Lower lobe of right lung (tissue), 2 donors: Measurements from ENCODE around the gene ZNF593OS. TPM values are rescaled to one million over a fixed set of nuclear protein-coding genes. Genes with fewer than 3 reads are reported as not detected.

Experiments
- ATAC-seq, 2 donors: fragments of 200-7000 bp; cut with Tn5 transposase; one replicate each; pipeline ENCODE4 v1.9.1; 2020 to 2022; ENCODE audit warnings: mild to moderate bottlenecking in 2 of 2, moderate library complexity in 2 of 2
- DNase-seq: peaks from one replicate; pipeline ENCODE4 v3.0.0-alpha.2; 2020
- H3K27ac ChIP-seq: fragments of 200-600 bp; one replicate; pipeline ENCODE4 v1.8.0; 2022
- H3K27me3 ChIP-seq: fragments of 200-600 bp; one replicate; pipeline ENCODE4 v1.8.0; 2022; ENCODE audit warnings: low read depth
- H3K36me3 ChIP-seq: fragments of 200-600 bp; one replicate; pipeline ENCODE4 v1.8.0; 2022; ENCODE audit warnings: mild to moderate bottlenecking
- H3K4me1 ChIP-seq: fragments of 200-600 bp; one replicate; pipeline ENCODE4 v1.8.0; 2022
- H3K4me3 ChIP-seq: fragments of 200-600 bp; one replicate; pipeline ENCODE4 v1.8.0; 2022; ENCODE audit warnings: mild to moderate bottlenecking
- H3K9me3 ChIP-seq: fragments of 200-600 bp; one replicate; pipeline ENCODE4 v1.8.0; 2022
- CTCF ChIP-seq: fragments of 200-600 bp; IDR thresholded peaks from one replicate; pipeline ENCODE4 v1.8.0; 2022; ENCODE audit warnings: antibody characterized with exemption, mild to moderate bottlenecking
- intact Hi-C: fragments of 100-400 bp; cut with DNase I; formaldehyde crosslinking; loops from one replicate; pipeline ENCODE4 v1.11.0; 2022
- total RNA-seq: library from RNA; stranded (reverse); fragmentation: NEBNext Ultra II Directional; extraction: Animal tissue kit (Norgen Biotek cat#: 25700); gene quantifications from one replicate; pipeline ENCODE4 v1.2.1, GENCODE V29; 2021
- donor health status: DM: no; HTN: yes; CAD: no; lungs with severe emphysema.

Gene ZNF593OS
- total RNA-seq, 1 donor from 2014 or later = not detected

- no peak for DNase-seq
- peaks cover 4% of the 10 kb centered on the region for H3K4me1 ChIP-seq
- H3K27ac ChIP-seq = no peak overlapping the region
- intact Hi-C loops = no loop called here
- no peak overlapping the region for H3K4me3 ChIP-seq
- H3K36me3 ChIP-seq = no peaks in the 10 kb centered on the region
- H3K27me3 ChIP-seq = no peaks in the 10 kb centered on the region
- no peaks in the 10 kb centered on the region for H3K9me3 ChIP-seq
- no peak for ATAC-seq
- TF ChIP-seq CTCF = no peak
Observed at GRCh38 chr1:26197813-26198212, 26.2 kb upstream of the ZNF593OS start.

GRCh38 chr1:26197301-26197700 is 25.7 kb upstream of the ZNF593OS start:
- Histone ChIP-seq H3K36me3 (no peaks in the 10 kb centered on the region), H3K27ac (no peak overlapping the region), H3K9me3 (no peaks in the 10 kb centered on the region), H3K4me1 (peaks cover 4% of the 10 kb centered on the region), H3K4me3 (no peak overlapping the region), H3K27me3 (no peaks in the 10 kb centered on the region)
- ATAC-seq (no peak), DNase-seq (no peak)
- intact Hi-C loops = no loop called here
- TF ChIP-seq CTCF = no peak

DNA sequence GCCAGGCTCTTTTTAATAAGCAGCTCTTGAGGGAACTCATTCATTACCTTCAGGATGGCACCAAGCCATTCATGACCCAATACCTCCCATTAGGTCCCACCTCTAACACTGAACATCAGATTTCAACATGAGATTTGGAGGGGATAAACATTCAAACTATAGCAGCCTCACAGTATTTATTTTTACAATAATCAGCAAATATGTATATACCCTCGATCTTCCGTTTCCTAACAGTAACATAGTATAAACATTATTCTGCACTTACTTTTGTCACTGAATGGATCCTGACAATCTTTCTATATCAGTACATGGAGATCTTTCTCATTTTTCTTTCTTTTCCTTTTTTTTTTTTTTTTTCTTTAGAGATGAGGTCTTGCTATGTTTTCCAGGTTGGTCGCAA is 24.2 kb upstream of the ZNF593OS start:
- Histone ChIP-seq H3K27me3 (no peaks in the 10 kb centered on the region), H3K9me3 (no peaks in the 10 kb centered on the region), H3K27ac (no peak overlapping the region), H3K4me1 (no peaks in the 10 kb centered on the region), H3K4me3 (no peak overlapping the region), H3K36me3 (no peaks in the 10 kb centered on the region)
- no peak for DNase-seq
- TF ChIP-seq CTCF = no peak
- intact Hi-C loops = no loop called here
- no peak for ATAC-seq

GRCh38 chr1:26191739-26192138 is 20.1 kb upstream of the ZNF593OS start:
- Histone ChIP-seq H3K4me3 (no peak overlapping the region), H3K27me3 (no peaks in the 10 kb centered on the region), H3K9me3 (no peaks in the 10 kb centered on the region), H3K36me3 (no peaks in the 10 kb centered on the region), H3K27ac (no peak overlapping the region), H3K4me1 (no peaks in the 10 kb centered on the region)
- ATAC-seq (no peak), DNase-seq (no peak)
- TF ChIP-seq CTCF = no peak
- intact Hi-C loops = no loop called here

GRCh38 chr1:26190373-26190987 is 18.8 kb upstream of the ZNF593OS start, which contains the start of gene CATSPER4:
TSS of gene CATSPER4 (plus strand) at chr1:26190602. CDS start at chr1:26190628, 26 bp downstream.
- no peak within 1 kb of the TSS for H3K4me3 ChIP-seq
- intact Hi-C loops = no loop called here
- peak; percentile 5 for ATAC-seq
- H3K9me3 ChIP-seq = no peaks in the 10 kb centered on the region
- no peak for TF ChIP-seq CTCF
- no peaks in the 10 kb centered on the region for H3K27me3 ChIP-seq
- no peaks in the 10 kb centered on the region for H3K4me1 ChIP-seq
- DNase-seq = no peak
- H3K27ac ChIP-seq = no peak within 1 kb of the TSS
- no peaks in the 10 kb centered on the region for H3K36me3 ChIP-seq
